Measurements from ENCODE around the gene TPST1. TPM values are rescaled to one million over a fixed set of nuclear protein-coding genes. Genes with fewer than 3 reads are reported as not detected.
"Not testable (repeated sequence)": the region's sequence is repeated elsewhere in the genome, so short reads cannot be mapped to it uniquely, and the experiment has no call there.

TPST1 gene
- polyA plus RNA-seq, 1 donor: 10.8 TPM

DNA sequence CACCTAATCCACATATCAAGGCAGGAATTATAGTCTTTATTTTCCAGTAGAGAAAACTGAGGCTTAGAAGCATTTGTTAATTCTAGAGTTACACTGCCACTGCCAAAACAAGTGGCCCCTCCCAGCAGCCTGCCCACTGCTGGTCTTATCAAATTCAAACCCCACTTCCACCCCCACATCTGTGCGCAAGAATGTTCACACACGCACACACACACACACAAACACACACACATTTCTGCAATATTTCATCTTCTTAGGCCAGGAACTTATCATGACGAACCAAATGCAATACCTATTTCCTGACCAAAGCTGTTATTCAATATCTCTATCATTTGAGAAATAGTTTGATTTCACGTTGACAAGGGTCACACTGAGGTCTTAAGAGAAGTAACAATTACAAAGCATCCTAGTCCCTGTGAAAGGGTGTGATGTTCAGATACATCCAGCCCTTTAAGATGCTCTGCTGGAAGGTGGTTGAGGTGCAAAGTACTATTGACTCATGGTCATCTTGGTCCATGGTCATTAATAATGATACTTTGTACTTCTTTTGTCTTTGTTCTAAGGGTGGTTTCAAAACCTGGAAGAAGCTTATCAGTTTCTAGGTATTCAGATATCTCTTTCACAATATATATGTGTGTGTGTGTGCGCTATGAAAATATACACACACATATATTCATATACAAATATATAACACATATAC lies 169.2 kb downstream of the TPST1 start:
- Histone ChIP-seq H3K9me3 (ENCODE audit: control insufficient read depth, low read depth, low read length) (peaks cover 12% of the 10 kb centered on the region), H3K36me3 (ENCODE audit: control insufficient read depth, insufficient read depth, low read length) (peaks cover 14% of the 10 kb centered on the region), H3K27ac (ENCODE audit: low read length) (peak overlapping the region; percentile 36)
- not testable (repeated sequence) for H3K4me3 ChIP-seq (ENCODE audit: low read length); H3K27me3 ChIP-seq (ENCODE audit: control insufficient read depth, insufficient read depth, low read length); H3K4me1 ChIP-seq (ENCODE audit: control insufficient read depth, insufficient read depth, low read length)
- peak; percentile 49 to 69 for DNase-seq
- 0% methylated on average over 1 of the region's 5 CpGs for WGBS (ENCODE audit: insufficient coverage, low lambda C conversion rate)

DNA sequence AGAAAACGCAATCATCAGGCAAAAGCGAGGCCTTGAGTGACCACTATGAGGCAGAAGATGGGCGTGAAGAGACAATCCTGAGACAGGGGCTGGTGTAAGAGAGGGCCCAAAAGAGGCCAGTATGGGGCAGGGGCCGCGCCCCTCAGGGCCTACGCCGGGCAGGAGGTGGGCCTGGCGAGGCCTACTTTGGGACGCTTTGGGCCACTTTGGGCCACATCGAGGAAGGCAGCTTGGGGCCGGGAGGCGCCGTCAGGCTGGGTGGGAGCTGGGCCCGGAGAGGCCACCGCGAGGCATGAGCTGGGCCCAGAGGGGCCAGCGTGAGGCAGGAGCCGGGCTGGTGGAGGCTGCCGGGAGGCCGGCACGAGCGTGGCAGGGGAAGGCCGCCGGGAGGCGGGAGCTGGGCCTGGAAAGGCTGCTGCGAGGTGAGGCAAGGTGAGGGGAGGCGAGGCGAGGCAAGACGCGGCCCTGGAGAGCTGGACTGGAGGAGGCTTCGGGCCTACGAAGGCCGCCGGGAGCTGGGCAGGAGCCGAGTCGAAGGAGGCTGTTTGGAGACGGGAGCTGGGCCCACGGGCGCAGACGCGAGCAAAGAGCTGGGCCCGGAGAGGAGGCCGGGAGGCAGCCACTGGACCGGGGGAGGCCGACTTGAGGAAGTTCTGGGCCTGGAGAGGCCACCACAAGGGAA lies 171.3 kb downstream of the TPST1 start:
- Histone ChIP-seq H3K36me3 (ENCODE audit: control insufficient read depth, insufficient read depth, low read length) (peaks cover 20% of the 10 kb centered on the region), H3K27ac (ENCODE audit: low read length) (no peak overlapping the region), H3K4me1 (ENCODE audit: control insufficient read depth, insufficient read depth, low read length) (no peaks in the 10 kb centered on the region), H3K27me3 (ENCODE audit: control insufficient read depth, insufficient read depth, low read length) (no peaks in the 10 kb centered on the region), H3K9me3 (ENCODE audit: control insufficient read depth, low read depth, low read length) (peaks cover 12% of the 10 kb centered on the region), H3K4me3 (ENCODE audit: low read length) (no peak overlapping the region)
- WGBS (ENCODE audit: insufficient coverage, low lambda C conversion rate): 100% methylated on average over 2 of the region's 45 CpGs
- no peak for DNase-seq

DNA sequence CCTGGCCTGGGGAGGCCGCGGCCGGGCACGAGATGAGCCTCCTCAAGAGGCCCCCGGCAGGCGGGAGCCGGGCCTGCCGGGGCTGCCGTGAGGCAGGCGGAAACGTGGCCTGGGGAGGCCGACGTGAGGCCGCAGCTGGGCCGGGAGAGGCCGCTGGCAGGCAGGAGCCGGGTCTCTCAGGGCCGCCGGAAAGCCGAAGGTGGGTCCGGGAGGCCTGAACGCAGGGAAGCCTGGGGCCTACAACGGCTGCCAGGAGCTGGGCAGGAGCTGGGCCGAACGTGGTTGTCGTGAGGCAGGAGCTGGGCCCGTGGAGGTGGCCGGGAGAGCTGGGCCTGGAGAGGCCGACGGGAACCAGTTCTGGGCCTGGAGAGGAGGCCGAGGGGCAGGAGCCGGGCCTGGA lies 171.9 kb downstream of the TPST1 start:
- Histone ChIP-seq H3K4me3 (ENCODE audit: low read length) (no peak overlapping the region), H3K4me1 (ENCODE audit: control insufficient read depth, insufficient read depth, low read length) (no peaks in the 10 kb centered on the region), H3K9me3 (ENCODE audit: control insufficient read depth, low read depth, low read length) (peaks cover 12% of the 10 kb centered on the region), H3K27me3 (ENCODE audit: control insufficient read depth, insufficient read depth, low read length) (no peaks in the 10 kb centered on the region), H3K36me3 (ENCODE audit: control insufficient read depth, insufficient read depth, low read length) (peaks cover 20% of the 10 kb centered on the region), H3K27ac (ENCODE audit: low read length) (no peak overlapping the region)
- WGBS (ENCODE audit: insufficient coverage, low lambda C conversion rate): no CpG with 5 or more reads among the region's 32 CpGs
- no peak for DNase-seq

DNA sequence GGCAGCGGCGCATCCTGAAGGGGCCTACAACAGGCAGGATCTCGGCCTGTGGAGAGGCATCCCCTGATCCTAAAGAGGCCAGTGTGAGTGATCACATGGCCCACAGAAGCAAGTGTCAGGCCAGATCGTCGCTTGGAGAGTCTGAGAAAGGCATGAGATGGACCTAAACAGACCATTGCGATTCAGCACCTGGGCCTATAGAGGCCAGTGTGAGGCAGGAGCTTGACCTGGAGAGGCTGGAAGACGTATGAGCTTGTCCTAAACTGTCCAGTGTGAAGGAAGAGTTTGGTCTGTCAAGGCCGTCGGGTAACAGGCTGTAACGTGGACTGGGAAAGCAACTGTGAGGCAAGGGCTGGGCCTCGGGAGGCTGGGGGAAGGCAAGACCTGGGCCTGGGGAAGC lies 172.6 kb downstream of the TPST1 start:
- WGBS (ENCODE audit: insufficient coverage, low lambda C conversion rate): no CpG with 5 or more reads among the region's 11 CpGs
- peaks cover 12% of the 10 kb centered on the region for H3K9me3 ChIP-seq (ENCODE audit: control insufficient read depth, low read depth, low read length)
- no peak for DNase-seq
- H3K4me1 ChIP-seq (ENCODE audit: control insufficient read depth, insufficient read depth, low read length): no peaks in the 10 kb centered on the region
- no peaks in the 10 kb centered on the region for H3K27me3 ChIP-seq (ENCODE audit: control insufficient read depth, insufficient read depth, low read length)
- H3K36me3 ChIP-seq (ENCODE audit: control insufficient read depth, insufficient read depth, low read length): peaks cover 20% of the 10 kb centered on the region
- H3K27ac ChIP-seq (ENCODE audit: low read length): no peak overlapping the region
- H3K4me3 ChIP-seq (ENCODE audit: low read length): no peak overlapping the region

DNA sequence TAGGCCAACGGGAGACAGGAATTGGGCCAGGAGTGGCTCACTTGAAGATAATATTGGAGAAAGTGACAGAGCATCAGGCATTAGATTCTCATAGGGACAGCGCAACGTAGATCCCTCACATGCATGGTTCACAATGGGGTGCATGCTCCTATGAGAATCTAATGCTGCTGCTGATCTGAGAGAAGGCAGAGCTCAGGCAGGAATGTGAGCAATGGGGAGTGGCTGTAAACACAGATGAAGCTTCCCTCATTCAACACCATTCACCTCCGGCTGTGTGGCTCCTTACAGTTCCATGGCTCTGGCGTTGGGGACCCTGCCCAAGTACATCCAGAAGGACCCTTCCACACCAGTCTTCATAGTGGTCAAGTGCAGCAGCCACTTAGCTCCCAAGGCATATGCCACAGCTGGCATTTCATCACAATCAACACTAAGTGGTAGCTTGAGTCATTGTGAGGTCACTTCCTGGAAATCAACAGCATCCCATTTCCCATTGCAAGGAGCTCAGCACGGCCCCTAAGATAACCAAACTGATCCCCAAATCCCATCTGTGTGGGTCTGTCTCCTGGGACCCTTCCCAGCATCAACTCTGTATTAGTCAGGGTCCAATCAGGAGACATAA lies 174.5 kb downstream of the TPST1 start:
- no peak for DNase-seq
- no peaks in the 10 kb centered on the region for H3K4me1 ChIP-seq (ENCODE audit: control insufficient read depth, insufficient read depth, low read length)
- peaks cover 20% of the 10 kb centered on the region for H3K36me3 ChIP-seq (ENCODE audit: control insufficient read depth, insufficient read depth, low read length)
- no CpG with 5 or more reads among the region's 6 CpGs for WGBS (ENCODE audit: insufficient coverage, low lambda C conversion rate)
- H3K27me3 ChIP-seq (ENCODE audit: control insufficient read depth, insufficient read depth, low read length): no peaks in the 10 kb centered on the region
- H3K9me3 ChIP-seq (ENCODE audit: control insufficient read depth, low read depth, low read length): peaks cover 12% of the 10 kb centered on the region
- H3K4me3 ChIP-seq (ENCODE audit: low read length): no peak overlapping the region
- no peak overlapping the region for H3K27ac ChIP-seq (ENCODE audit: low read length)

DNA sequence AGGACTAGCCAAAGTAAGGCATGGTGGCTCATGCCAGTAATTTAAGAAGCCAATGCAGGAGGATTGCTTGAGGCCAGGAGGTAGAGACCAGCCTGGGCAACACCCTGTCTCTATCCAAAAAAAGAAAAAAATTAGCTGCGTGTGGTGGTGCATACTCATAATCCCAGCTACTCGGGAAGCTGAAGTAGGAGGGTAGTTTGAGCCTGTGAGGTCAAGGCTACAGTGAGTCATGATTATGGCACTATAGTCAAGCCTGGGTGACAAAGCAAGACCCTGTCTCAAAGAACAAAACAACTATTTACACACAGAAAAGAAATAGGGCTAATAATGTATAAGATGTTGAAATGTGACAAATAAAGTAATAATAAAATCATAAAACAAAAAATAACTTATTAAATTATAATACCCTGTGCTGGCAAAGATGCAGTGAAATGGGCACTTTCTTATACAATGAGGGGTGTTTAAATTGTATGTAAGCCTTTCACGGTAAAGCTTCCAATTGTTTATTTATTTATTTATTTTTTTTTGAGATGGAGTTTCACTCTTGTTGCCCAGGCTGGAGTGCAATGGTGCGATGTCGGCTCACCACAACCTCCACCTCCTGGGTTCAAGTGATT lies 175.2 kb downstream of the TPST1 start:
- Histone ChIP-seq H3K27ac (ENCODE audit: low read length) (no peak overlapping the region), H3K4me1 (ENCODE audit: control insufficient read depth, insufficient read depth, low read length) (no peaks in the 10 kb centered on the region), H3K27me3 (ENCODE audit: control insufficient read depth, insufficient read depth, low read length) (no peaks in the 10 kb centered on the region), H3K9me3 (ENCODE audit: control insufficient read depth, low read depth, low read length) (peaks cover 12% of the 10 kb centered on the region), H3K36me3 (ENCODE audit: control insufficient read depth, insufficient read depth, low read length) (peaks cover 20% of the 10 kb centered on the region), H3K4me3 (ENCODE audit: low read length) (no peak overlapping the region)
- no CpG with 5 or more reads among the region's 5 CpGs for WGBS (ENCODE audit: insufficient coverage, low lambda C conversion rate)
- DNase-seq: no peak

DNA sequence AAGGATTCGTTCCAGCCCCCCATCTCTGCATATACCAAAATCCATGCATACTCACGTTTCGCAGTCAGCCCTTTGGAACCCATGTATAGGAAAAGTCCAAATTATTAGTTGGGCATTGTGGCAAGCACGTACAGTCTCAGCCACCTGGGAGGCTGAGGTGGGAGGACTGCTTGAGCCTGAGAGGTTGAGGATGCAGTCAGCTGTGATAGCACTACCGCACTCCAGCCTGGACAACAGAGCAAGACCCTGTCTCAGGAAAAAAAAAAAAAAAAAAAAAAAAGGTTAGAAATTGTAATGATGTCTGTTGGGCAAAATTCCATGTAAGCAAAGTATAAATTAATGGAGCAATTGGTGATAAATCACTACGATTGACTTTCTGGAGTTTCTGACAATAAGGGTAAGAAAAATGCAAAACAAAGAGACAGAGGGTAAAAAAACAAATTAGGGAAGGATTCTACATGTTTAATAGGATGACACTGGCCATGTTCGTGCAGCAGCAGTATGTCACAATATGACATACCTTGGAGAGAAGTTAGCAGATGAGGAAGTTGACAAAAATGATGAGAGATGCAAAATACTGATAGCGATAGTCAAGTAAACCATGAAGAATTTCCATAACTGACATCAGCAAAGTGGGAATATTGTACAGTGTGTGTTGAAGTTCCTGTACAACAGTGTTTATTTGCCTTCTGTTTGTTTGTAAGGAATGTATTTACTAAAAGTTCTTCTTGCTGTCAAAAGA lies 177.2 kb downstream of the TPST1 start:
- H3K4me1 ChIP-seq (ENCODE audit: control insufficient read depth, insufficient read depth, low read length); H3K27me3 ChIP-seq (ENCODE audit: control insufficient read depth, insufficient read depth, low read length); H3K9me3 ChIP-seq (ENCODE audit: control insufficient read depth, low read depth, low read length); DNase-seq; H3K27ac ChIP-seq (ENCODE audit: low read length); H3K4me3 ChIP-seq (ENCODE audit: low read length): not testable (repeated sequence)
- H3K36me3 ChIP-seq (ENCODE audit: control insufficient read depth, insufficient read depth, low read length): peaks cover 18% of the 10 kb centered on the region
- WGBS (ENCODE audit: insufficient coverage, low lambda C conversion rate): 100% methylated on average over 4 of the region's 8 CpGs

DNA sequence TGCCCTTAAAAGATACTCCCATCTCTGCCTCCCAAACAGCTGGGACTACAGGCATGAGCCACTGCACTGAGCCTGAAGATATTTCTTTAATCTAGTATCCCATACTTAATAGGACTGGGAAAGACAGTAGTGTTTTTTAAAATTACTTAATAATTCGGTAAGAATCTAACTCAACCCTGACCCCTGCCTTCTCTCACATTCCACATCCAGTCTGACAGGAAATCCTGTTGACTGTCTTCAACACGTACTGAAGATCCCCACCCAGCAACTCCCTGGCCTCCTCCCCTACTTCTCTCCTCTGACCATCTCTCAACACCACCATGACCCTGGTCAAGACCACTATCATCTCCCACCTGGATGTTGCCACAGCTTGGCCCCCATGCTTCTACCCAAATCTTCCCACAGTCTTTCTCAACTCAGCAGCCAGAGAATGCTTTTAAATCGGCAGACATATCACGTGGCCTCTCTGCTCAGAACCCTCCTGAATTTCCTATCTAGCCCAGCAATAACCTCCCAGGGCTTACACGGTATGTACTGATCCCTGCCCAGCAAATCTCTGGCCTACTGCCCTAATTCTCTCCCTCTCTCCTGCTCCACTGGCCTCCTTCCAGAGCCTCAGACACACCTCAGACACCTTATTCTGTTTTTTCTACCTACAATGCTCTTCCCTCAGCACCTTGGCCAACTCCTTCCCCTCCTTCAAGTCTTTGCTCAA lies 180.2 kb downstream of the TPST1 start:
- H3K9me3 ChIP-seq (ENCODE audit: control insufficient read depth, low read depth, low read length); DNase-seq: not testable (repeated sequence)

DNA sequence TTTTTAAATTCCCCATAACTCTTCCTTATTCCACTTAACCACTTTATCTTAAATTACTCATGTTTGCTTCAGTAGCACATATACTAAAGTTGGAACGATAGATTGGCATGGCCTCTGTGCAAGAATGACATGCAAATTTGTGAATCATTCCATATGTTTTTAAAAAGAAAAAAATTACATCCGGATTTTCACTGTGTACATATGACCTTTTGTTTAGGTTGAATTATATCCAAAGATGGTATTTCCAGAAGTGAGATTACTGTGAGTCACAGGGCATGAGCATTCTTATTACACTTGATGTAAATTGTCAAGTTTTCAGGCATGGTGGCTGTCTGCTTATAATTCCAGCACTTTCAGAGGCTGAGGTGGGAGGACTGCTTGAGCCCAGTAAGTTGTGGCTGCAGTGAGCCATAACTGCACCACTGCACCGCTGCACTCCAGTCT lies 190.0 kb downstream of the TPST1 start:
- H3K36me3 ChIP-seq (ENCODE audit: control insufficient read depth, insufficient read depth, low read length); H3K27ac ChIP-seq (ENCODE audit: low read length); H3K4me1 ChIP-seq (ENCODE audit: control insufficient read depth, insufficient read depth, low read length); H3K4me3 ChIP-seq (ENCODE audit: low read length); H3K27me3 ChIP-seq (ENCODE audit: control insufficient read depth, insufficient read depth, low read length); DNase-seq; H3K9me3 ChIP-seq (ENCODE audit: control insufficient read depth, low read depth, low read length): not testable (repeated sequence)
- WGBS (ENCODE audit: insufficient coverage, low lambda C conversion rate): 100% methylated on average over 1 of the region's 3 CpGs

More for the DNA sequence above, 180.2 kb downstream of the TPST1 start:
- not testable (repeated sequence) for H3K36me3 ChIP-seq (ENCODE audit: control insufficient read depth, insufficient read depth, low read length); H3K4me3 ChIP-seq (ENCODE audit: low read length); H3K4me1 ChIP-seq (ENCODE audit: control insufficient read depth, insufficient read depth, low read length); H3K27ac ChIP-seq (ENCODE audit: low read length); H3K27me3 ChIP-seq (ENCODE audit: control insufficient read depth, insufficient read depth, low read length)
- 92% methylated on average over 2 of the region's 5 CpGs for WGBS (ENCODE audit: insufficient coverage, low lambda C conversion rate)
